ENCODE results near the gene PDCL2. TPM values are rescaled to one million over a fixed set of nuclear protein-coding genes. Genes with fewer than 3 reads are reported as not detected.

Gene PDCL2
- total and polyA plus RNA-seq, 2 of the 8 experiments (the other 6 are each of a cell fraction or from before 2014, with no cell fraction given): not detected

- Histone ChIP-seq H3K9me3 (ENCODE audit: insufficient read depth in 2 of 2, low read depth in 1 of 2, low read length in 1 of 2) (no peaks in the 10 kb centered on the region; a peak in 1 of 4 replicates), H3K79me1 (ENCODE audit: low read depth, low read length) (no peaks in the 10 kb centered on the region; the same call in 1 of the 2 replicates), H2AFZ (ENCODE audit: low read length) (no peak overlapping the region), H3K9ac (replicated peaks in 1 of 4; ENCODE audit: extremely low read depth in 1 of 4, low read depth in 3 of 4, low read length in 3 of 4) (no peak overlapping the region), H3K4me3 (ENCODE audit: extremely low read depth in 1 of 4, insufficient read depth in 2 of 4, low read depth in 3 of 4, low read length in 4 of 4) (no peak overlapping the region), H3K4me2 (ENCODE audit: insufficient read depth in 1 of 2, low read depth in 2 of 2, low read length in 2 of 2) (no peak overlapping the region), H3K18ac (ENCODE audit: extremely low read depth, low read length) (no peak overlapping the region), H4K8ac (ENCODE audit: extremely low read depth, insufficient read depth, low read length) (no peak overlapping the region), H3K36me3 (ENCODE audit: control insufficient read depth in 2 of 4, insufficient read depth in 4 of 4, low read length in 3 of 4) (no peaks in the 10 kb centered on the region; a peak in 1 of 8 replicates), H2BK120ac (replicated peaks; ENCODE audit: low read depth, low read length) (no peak overlapping the region), H2BK20ac (ENCODE audit: low read length) (no peak overlapping the region), H2BK5ac (ENCODE audit: low read depth, low read length) (no peak overlapping the region), H4K5ac (ENCODE audit: insufficient read length, low read depth, low read length) (no peak overlapping the region), H3K4me1 (replicated peaks in 1 of 4; ENCODE audit: control insufficient read depth in 3 of 4, insufficient read depth in 4 of 4, low read length in 3 of 4) (0 out of 7 replicates have a peak, but pooled peaks cover 0 to 4% (median 0%) of the 10 kb centered on the region in 4 experiments), H4K91ac (replicated peaks; ENCODE audit: insufficient read length, low read length) (no peak overlapping the region), H2BK15ac (ENCODE audit: low read length) (no peak overlapping the region), H3K14ac (ENCODE audit: insufficient read length) (no peak overlapping the region), H4K20me1 (replicated peaks in 1 of 2; ENCODE audit: control insufficient read depth in 1 of 2, insufficient read depth in 2 of 2, low read length in 2 of 2) (no peaks in the 10 kb centered on the region), H3K27ac (ENCODE audit: low read depth, low read length) (no peak overlapping the region), H2AK5ac (ENCODE audit: low read depth, low read length) (no peak overlapping the region), H3K56ac (replicated peaks; ENCODE audit: insufficient read length, low read depth, low read length) (no peak overlapping the region), H3K4ac (replicated peaks; ENCODE audit: insufficient read length, low read depth, low read length) (no peak overlapping the region), H3K23ac (ENCODE audit: insufficient read length) (no peak overlapping the region), H3K23me2 (ENCODE audit: low read depth, low read length) (no peaks in the 10 kb centered on the region), H3K79me2 (ENCODE audit: control insufficient read depth in 1 of 2, insufficient read depth in 2 of 2, low read length in 2 of 2) (peaks cover 4 to 98% of the 10 kb centered on the region in 2 experiments; a peak in 3 of 4 replicates), H3K27me3 (replicated peaks in 1 of 4; ENCODE audit: control insufficient read depth in 3 of 4, extremely low read depth in 1 of 4, insufficient read depth in 3 of 4, low read length in 3 of 4) (no peaks in the 10 kb centered on the region), H2BK12ac (ENCODE audit: low read depth, low read length) (no peak overlapping the region)
- DNase-seq (ENCODE audit: low read depth in 1 of 2, low spot score in 2 of 2) (no peak), FAIRE-seq (no peak)
- ChIA-PET CTCF (ENCODE audit: partially characterized antibody) (no interaction called here), POLR2A (ENCODE audit: partially characterized antibody) (interaction anchor here (1.1 kb wide), 1 partner anchor 11 kb away, joined by 5 read pairs; no protein-coding TSS in a partner anchor)
- TF ChIP-seq CREB1 (IDR thresholded peaks at IDR 0.05) (no peak), TEAD4 (IDR thresholded peaks at IDR 0.05; ENCODE audit: low read depth, low read length) (no peak), JUN (IDR thresholded peaks at IDR 0.05; ENCODE audit: low read depth, low read length) (no peak)
These were observed 57.7 kb downstream of the PDCL2 start for GRCh38 chr4:55534306-55534705.

All from H1 (cell line).